Stimulated activated CD4-positive, alpha-beta T cell treated with anti-CD3 and anti-CD28 coated beads, Interleukin-4, amount 100 ng/mL, for 4 hours (primary cell): ENCODE data around the gene MTRR.

Source experiments
- DNase-seq, 2 experiments: peaks; one replicate each; pipeline ENCODE4 v3.0.0-alpha.2; 2020

Gene MTRR

GRCh38 chr5:7868773-7869473 is at the start of gene MTRR, which contains the start of gene FASTKD3:
Gene MTRR (plus strand): TSS chr5:7869148. CDS start chr5:7870795, 1,647 bp downstream.
Gene FASTKD3 (minus strand): TSS chr5:7869031. CDS start chr5:7868083, 948 bp downstream.
- peak; percentile 85 to 88 for DNase-seq

GRCh38 chr5:7822449-7822848 is 46.5 kb upstream of the MTRR start:
- DNase-seq: no peak

- DNase-seq: no peak
Observed at GRCh38 chr5:7823594-7823993, 45.4 kb upstream of the MTRR start.

- DNase-seq: no peak
Observed at GRCh38 chr5:7824995-7825394, 44.0 kb upstream of the MTRR start.

GRCh38 chr5:7825630-7826029 is 43.3 kb upstream of the MTRR start:
- DNase-seq: no peak

- DNase-seq: no peak
Observed at GRCh38 chr5:7827610-7828009, 41.3 kb upstream of the MTRR start.

GRCh38 chr5:7828269-7828668 is 40.7 kb upstream of the MTRR start:
- no peak for DNase-seq

GRCh38 chr5:7834982-7835381 is 34.0 kb upstream of the MTRR start:
- DNase-seq: no peak

- no peak for DNase-seq
Observed at GRCh38 chr5:7837403-7837802, 31.5 kb upstream of the MTRR start.

- no peak for DNase-seq
Observed at GRCh38 chr5:7842531-7842930, 26.4 kb upstream of the MTRR start.

GRCh38 chr5:7844901-7845300 is 24.0 kb upstream of the MTRR start:
- DNase-seq: no peak

GRCh38 chr5:7845557-7845956 is 23.4 kb upstream of the MTRR start:
- DNase-seq: no peak

GRCh38 chr5:7846327-7846726 is 22.6 kb upstream of the MTRR start:
- DNase-seq: no peak

GRCh38 chr5:7848296-7848695 is 20.7 kb upstream of the MTRR start:
- DNase-seq: no peak

- no peak for DNase-seq
Observed at GRCh38 chr5:7849681-7850394, 19.1 kb upstream of the MTRR start.

GRCh38 chr5:7850395-7851239 is 18.3 kb upstream of the MTRR start, which contains the start of gene CFAP90:
Gene CFAP90 (minus strand): TSS chr5:7851133. CDS start chr5:7851021, 112 bp downstream.
- DNase-seq: peak; percentile 21 to 34

- DNase-seq: no peak
Observed at GRCh38 chr5:7851240-7851592, 17.7 kb upstream of the MTRR start.

GRCh38 chr5:7851617-7852289 is 17.2 kb upstream of the MTRR start:
- DNase-seq: no peak

GRCh38 chr5:7852542-7852941 is 16.4 kb upstream of the MTRR start:
- no peak for DNase-seq

GRCh38 chr5:7852988-7853387 is 16.0 kb upstream of the MTRR start:
- no peak for DNase-seq

- no peak for DNase-seq
Observed at GRCh38 chr5:7855611-7856010, 13.3 kb upstream of the MTRR start.

- DNase-seq: peak in 1 of 2 experiments; percentile 24
Observed at GRCh38 chr5:7856855-7857254, 12.1 kb upstream of the MTRR start.

- DNase-seq: no peak
Observed at GRCh38 chr5:7857361-7857760, 11.6 kb upstream of the MTRR start.
